T-helper 2 cell (primary cell): ENCODE data around the gene OTOGL.

ENCODE experiments used
- DNase-seq, 5 experiments: peaks; one replicate each; pipeline versions ENCODE4 v3.0.0 to v3.0.0-alpha.2; 2012 to 2022

Gene OTOGL

GRCh38 chr12:80381121-80381520 is 281.8 kb downstream of the OTOGL start:
- DNase-seq = no peak

- DNase-seq = no peak
Measured at GRCh38 chr12:80382254-80382653, 282.9 kb downstream of the OTOGL start.

DNA sequence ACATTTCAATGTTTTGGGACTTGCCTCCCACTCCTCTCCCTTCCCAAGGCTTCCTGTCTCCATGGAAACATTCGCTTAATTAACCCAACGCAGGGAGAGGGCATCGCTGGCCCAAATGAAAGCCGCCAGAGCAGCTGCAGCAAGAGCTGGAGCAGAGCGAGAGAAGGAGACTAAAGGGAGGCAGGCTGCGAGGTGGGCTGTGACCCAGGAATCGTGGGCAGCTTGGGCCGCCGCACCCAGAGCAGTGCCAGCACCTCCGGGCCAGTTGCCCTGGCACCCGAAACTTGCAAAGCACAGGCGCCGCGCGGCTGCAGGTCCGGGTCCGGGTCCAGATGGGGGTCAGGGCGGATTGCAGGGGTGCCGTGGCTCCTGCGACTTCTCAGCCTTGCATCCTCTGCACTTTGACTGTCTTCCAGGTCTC is 301.2 kb downstream of the OTOGL start:
- DNase-seq = no peak

DNA sequence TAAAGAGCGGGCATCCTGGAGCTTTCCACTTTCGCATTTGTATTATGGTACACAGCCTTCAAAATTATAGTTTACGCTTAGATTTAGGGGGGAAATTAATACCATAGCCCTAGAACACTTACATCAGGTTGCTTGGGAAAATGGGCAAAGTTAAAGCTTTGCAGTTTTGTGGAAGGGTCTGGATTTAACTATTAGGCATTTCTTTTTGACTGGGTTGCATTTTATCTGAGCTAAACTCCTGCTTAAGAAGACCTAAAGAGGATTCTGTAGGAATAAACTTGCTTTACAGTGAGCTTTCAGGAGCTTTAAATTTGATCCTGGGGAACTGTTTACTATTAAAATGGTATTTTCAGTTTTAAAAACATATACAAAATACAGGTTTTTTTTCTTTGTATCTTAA is 301.9 kb downstream of the OTOGL start:
- no peak for DNase-seq

- DNase-seq = no peak
Measured at GRCh38 chr12:80404629-80405028, 305.3 kb downstream of the OTOGL start.

GRCh38 chr12:80406253-80406652 is 306.9 kb downstream of the OTOGL start:
- DNase-seq = no peak

DNA sequence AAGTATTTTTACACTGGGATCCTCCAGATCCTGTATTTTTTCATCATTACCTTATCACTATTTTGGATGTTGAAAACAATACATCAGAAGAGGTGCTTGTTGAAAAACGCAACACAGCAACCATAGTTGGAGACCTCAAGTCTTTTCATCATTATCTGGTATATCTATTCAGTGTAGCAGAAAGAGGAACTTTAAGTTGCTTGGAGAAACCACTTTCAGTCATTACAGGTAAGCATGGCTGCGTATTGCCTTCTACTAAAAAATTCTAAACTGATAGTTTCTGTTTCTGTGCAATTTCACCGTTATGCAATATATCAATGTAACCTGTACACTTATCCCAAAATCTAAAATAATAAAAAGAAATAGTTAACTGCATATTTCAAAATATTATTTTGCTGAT is 312.4 kb downstream of the OTOGL start:
- no peak for DNase-seq

DNA sequence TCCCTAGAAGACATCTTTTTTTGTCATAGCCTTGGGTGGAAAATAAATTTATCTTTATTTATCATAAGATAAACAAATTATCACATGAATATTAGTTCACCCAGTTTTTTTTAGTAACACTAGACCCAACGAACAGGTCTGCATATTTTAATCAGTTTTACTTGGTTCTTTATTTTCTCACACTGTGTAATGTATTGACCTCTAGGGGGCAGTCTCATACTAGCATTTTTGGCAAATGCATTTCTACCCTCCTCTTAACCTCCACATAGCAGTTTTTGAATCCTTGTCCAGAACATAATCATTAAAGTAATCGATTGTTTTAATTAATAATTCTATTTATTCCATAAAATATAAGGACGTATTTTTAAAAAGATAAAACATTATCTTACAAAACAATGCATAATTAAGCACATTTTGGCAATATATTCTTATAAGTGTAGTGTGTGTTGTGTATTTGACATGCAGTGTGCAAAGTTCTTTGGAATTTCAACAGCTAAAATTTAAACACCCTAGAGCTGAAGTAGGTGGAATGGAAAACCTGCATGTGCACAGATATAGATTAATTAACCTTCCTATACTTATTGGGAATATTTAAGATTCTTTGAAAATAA is 313.1 kb downstream of the OTOGL start:
- DNase-seq = peak in 1 of 5 experiments; percentile 42

DNA sequence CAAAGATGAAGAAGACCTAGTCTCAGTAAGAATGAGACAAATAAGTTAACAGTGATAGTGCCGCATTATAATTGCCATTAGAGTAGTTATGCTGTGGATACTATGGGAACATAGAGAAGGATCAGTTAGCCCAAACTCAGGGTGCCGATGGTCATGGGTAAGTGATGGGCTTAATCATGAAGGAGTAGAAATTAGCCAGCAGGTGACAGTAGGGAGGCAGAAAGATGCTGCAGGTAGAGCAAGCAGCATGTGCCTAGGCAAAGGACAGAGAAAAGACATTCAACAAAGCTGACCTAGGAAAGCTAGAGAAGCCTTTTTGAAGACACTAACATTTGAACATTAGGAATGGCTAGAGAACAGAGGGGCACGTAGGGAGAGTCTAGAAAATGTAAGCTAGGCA is 314.1 kb downstream of the OTOGL start:
- DNase-seq = no peak

- DNase-seq = no peak
Measured at GRCh38 chr12:80415466-80415865, 316.1 kb downstream of the OTOGL start.

DNA sequence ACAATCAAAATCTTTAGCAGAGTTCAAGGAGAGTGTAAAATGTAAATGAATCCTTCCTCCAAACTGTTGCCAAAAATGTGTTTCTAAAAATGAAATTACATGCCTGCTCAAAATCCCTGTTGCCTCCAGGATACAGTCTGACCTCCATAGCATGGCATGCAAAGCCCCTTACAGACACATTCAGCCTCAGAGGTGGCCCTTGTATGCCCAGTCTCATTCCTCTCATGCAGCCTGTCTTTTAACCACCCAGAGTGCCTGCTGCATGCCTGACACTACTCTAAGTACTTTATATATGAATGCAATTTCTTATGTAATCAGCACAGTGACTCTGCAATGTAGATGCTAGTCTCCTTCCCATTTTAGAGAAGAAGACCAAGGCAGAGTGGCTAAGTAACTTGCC is 320.3 kb downstream of the OTOGL start:
- no peak for DNase-seq

DNA sequence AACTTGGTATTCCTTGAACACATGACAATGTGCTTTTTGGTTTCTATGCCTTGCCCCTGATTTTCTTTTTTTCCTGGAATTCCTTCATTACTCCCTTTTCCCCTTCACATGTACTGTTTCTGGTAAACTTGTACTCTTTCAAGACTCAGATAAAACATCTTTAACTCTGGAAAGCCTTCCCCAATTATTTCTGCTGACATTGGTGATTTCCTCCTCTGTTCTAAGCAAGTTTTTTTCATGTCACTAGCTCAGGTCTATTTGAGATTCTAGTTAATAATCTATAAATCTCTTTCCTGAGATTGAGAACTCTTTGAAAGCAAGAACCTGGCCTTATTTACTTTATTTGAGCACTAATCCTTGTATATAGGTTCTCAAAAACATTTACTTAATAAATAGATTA is 320.7 kb downstream of the OTOGL start:
- DNase-seq = no peak

DNA sequence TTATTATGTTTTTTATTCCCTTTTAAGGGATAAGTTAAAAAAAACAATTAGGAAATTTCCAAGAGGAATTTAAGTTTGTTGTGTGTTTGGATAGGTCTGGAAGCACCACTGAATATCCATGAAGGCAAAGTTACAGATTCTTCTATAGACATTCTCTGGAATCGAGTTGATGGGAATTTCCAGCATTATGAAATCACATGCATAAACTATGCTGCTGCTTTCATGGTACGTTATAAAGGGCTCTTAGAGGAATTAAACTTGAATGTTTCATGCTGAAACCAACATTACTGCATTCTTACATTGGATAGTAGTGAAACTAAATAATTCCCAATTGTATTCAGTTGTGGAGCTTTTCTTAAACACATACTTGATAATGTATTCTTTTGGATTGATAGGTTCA is 323.2 kb downstream of the OTOGL start:
- DNase-seq = no peak
